CD4-positive, alpha-beta T cell treated with Interleukin-6 at 100 ng/mL for 8 hours (primary cell): ENCODE results near the gene MYO15B.
"Not testable (repeated sequence)": the region's sequence is repeated elsewhere in the genome, so short reads cannot be mapped to it uniquely, and the experiment has no call there.

ENCODE experiments used
- DNase-seq: peaks from one replicate; pipeline ENCODE4 v3.0.0-alpha.2; 2020; ENCODE audit warnings: mixed read lengths, low spot score

Gene MYO15B

GRCh38 chr17:75575728-75576127, 11.9 kb upstream of the MYO15B start:
- DNase-seq: no peak

DNA sequence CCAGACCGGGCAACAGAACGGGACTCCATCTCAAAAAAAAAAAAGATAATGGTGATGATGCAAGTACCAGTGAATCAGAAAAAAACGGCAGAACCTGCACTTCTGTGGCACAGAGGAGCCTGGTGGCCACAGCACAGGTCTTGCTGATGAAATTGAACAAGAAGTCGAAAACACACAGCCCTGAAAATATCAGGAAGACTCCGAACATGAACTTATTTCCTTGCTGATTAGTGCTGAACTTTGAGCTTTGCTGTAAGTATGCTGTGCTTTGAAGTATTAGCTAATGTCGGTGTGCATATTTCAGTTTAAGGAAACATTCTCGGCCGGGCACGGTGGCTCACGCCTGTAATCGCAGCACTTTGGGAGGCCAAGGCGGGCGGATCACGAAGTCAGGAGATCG, 10.9 kb upstream of the MYO15B start:
- DNase-seq: no peak

DNA sequence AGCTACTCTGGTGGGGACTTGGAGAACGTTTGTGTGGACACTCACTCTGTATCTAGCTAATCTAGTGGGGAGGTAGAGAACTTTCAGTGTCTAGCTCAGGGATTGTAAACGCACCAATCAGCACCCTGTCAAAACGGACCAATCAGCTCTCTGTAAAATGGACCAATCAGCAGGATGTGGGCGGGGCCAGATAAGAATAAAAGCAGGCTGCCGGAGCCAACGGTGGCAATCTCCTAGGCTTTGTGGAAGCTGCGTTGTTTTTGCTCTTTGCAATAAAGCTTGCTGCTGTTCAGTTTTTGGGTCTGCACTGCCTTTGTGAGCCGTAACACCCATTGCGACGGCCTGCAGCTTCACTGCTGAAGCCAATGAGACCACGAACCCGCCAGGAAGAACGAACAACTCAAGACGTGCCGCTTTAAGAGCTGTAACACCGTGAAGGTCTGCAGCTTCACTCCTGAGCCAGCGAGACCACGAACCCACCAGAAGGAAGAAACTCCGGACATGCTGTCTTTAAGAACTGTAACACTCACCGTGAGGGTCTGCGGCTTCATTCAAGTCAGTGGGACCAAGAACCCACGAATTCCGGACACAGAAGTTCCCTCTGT, 6.4 kb upstream of the MYO15B start:
- peak; percentile 32 for DNase-seq

GRCh38 chr17:75583197-75583596, 4.4 kb upstream of the MYO15B start:
- DNase-seq: not testable (repeated sequence)

DNA sequence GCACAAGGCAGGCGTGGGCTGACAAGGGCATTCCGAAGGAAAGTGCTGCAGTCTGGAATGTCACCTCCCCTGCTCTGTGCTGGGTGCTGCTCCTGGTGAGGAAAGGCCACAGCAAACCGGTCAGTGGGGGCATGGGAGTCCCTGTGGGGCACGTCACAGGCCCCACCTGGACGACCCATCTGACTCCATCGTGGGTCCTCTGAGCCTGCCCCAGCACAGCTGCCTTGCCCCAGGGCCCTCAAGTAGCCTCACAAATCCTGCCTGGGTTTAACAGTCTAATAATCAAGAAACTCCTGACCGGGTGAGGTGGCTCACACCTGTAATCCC, 2.8 kb upstream of the MYO15B start:
- no peak for DNase-seq

GRCh38 chr17:75588596-75589011, 1.0 kb downstream of the MYO15B start:
- DNase-seq: no peak

- DNase-seq: peak; percentile 94
Observed at GRCh38 chr17:75589012-75589918, 1.7 kb downstream of the MYO15B start.

- no peak for DNase-seq
Observed at GRCh38 chr17:75589919-75590303, 2.3 kb downstream of the MYO15B start.

GRCh38 chr17:75590314-75590761, 2.7 kb downstream of the MYO15B start:
- DNase-seq: no peak

DNA sequence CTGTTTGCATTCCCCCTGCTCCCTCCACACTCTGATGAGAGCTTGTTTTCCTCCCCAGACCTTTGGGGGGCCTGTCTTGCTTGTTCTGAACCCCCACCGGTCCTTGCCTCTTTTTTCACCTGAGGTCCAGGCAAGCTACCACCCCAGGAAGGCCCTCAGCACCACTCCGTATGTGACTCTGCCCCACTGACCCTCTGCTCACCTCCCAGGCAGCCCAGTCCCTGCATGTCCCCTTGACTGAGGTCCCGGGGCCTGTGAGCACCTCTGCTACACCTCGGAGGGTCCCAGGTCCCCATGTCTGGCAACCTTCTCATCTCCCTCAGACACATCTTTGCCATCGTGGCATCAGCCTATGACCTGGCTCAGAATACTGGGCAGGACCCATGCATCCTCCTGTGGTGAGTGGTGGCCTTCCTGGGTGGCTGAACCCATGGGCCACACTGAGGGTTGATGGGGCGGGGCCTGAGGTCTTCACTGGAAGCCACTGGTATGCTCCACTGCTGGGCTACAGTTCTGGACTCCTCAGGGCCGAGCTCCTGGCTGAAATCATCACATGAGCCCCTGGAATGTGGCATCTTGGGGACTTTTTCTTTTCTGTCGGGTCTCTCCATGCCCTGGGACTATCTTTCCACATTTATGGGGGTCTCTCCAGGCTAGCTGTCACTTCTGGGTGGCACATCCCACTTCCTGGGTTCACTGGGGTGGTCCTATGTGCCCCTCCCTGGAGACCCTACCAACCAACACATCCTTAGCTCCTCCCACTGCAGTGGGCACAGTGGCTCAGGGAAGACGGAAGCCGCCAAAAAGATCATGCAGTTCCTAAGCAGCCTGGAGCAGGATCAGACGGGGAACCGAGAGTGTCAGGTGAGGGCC, 3.5 kb downstream of the MYO15B start:
- DNase-seq: no peak

GRCh38 chr17:75591722-75592302, 4.2 kb downstream of the MYO15B start:
- DNase-seq: no peak

DNA sequence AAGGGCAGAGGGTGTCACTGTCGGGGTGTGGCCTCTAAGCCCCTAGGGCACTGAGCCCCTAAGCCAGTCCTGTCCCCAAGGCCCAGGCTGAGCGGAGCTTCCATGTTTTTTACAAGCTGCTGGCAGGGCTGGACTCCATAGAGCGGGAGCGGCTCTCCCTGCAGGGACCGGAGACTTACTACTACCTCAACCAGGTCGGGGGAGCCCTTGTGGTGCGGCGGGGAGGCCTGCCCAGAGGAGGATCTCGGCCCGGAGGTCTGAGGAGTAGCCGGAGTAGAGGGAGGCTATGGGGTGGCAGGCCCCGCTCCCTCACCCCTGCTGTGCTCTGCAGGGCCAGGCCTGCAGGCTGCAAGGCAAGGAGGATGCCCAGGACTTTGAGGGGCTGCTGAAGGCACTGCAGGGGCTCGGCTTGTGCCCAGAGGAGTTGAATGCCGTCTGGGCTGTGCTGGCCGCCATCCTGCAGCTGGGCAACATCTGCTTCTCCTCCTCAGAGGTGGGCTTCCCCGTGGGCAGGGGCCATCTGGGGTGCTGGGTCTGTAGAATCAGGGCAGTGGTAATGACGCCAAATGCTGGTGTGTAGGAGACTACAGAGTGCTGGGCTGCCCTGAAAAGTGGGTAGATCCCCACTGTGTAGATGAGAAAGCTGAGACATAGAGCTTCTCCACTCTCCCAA, 4.9 kb downstream of the MYO15B start:
- DNase-seq: no peak

- not testable (repeated sequence) for DNase-seq
Observed at GRCh38 chr17:75593430-75593829, 5.8 kb downstream of the MYO15B start.

DNA sequence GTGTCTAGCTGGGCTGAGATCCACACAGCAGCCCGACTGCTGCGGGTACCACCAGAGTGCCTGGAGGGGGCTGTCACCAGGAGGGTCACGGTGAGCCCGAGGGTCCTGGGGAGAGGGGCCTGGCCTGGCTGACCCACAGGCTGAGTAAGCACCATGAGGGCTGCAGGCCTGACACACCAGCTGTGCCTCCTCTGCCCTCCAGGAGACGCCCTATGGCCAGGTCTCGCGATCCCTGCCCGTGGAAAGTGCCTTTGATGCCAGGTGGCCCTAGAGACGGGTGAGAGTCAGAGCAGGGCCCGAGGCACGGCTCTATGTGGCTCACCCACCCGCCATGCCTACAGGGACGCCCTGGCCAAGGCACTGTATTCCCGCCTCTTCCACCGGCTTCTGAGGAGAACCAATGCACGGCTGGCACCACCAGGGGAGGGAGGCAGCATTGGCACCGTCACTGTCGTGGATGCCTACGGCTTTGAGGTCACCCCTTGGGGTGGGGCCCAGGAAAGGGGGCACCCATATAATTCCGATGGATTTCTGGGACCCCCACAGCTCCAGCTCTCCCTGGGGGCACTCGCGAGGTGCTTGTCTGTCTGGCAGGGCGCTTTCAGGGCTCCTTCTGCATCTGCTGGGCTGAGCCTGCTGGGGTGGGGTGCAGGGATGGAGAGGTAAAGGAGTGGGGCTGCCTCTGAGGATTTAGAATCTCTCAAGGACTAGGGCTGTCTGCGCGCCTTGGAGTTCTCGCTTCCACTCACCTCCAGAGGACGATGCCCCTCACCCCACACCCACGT, 7.1 kb downstream of the MYO15B start:
- DNase-seq: no peak

DNA sequence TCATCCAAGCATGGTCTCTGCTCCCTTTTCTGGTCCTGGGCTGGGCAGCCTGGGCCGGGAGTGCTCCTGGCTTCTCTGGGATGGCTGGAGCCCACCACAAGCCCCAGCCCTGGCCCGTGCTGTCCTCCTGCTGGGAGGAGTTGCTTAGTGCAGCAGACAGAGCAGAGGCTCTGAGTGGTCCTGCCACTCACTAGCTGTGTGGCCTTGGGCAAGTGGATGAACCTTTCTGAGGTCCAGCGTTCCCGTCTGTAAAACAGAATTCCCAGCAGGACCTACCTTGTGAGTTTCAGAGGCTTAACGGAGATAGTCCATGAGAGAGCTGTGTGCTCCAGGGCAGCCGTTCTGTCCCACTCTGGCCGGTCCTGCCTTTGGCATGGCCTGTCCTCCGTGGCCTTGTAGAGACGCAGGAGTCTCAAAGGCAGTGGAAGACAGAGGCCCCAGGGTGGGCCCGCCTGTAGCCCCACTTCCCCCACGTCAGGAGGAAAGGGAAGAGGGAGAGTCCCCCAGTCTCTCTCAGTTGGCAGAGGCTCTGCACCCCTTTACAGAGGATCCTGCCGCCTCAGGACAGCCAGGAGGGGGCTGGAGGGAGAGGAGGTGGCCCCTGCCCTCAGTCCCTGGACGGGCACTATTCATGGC, 7.8 kb downstream of the MYO15B start:
- DNase-seq: no peak

GRCh38 chr17:75595920-75596313, 8.3 kb downstream of the MYO15B start:
- DNase-seq: no peak

- no peak for DNase-seq
Observed at GRCh38 chr17:75596320-75597087, 8.9 kb downstream of the MYO15B start.

- DNase-seq: peak; percentile 42
Observed at GRCh38 chr17:75601057-75601987, 13.7 kb downstream of the MYO15B start.
